ENCODE data around the gene BAZ2B.

- TF ChIP-seq EZH2 (IDR thresholded peaks at IDR 0.05; ENCODE audit: borderline replicate concordance, low read depth, low read length, severe bottlenecking) (no peak), CTCF (IDR thresholded peaks at IDR 0.05; ENCODE audit: borderline replicate concordance, extremely low read depth, low read length, poor library complexity, severe bottlenecking) (no peak)
Observed at GRCh38 chr2:159647667-159648066, 31.3 kb upstream of the BAZ2B start.
